ENCODE measurements around the gene NDOR1.
A peak's percentile ranks its signal among the peaks of the same experiment; 100 is the strongest.

NDOR1 gene

DNA sequence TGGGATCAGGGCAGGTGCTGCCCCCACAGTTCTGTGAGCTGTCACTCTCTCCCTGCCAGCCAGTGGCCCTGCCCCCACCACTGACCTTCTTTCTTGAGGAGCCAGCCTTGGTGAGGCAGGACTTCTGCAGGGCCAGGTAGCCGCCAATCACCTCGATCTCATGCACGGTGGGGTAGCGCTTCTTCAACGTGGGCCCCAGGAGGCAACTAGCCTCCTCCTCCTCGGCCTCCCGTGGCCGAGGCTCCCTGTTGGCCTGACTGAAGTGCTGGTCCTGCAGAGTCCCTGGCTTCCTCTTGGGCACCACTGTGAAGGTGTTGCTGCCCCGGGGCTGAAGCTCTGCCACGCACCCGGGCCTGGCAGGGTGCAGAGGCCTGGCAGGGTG lies 6.6 kb upstream of the NDOR1 start:
- DNase-seq (ENCODE audit: low read depth) = no peak

DNA sequence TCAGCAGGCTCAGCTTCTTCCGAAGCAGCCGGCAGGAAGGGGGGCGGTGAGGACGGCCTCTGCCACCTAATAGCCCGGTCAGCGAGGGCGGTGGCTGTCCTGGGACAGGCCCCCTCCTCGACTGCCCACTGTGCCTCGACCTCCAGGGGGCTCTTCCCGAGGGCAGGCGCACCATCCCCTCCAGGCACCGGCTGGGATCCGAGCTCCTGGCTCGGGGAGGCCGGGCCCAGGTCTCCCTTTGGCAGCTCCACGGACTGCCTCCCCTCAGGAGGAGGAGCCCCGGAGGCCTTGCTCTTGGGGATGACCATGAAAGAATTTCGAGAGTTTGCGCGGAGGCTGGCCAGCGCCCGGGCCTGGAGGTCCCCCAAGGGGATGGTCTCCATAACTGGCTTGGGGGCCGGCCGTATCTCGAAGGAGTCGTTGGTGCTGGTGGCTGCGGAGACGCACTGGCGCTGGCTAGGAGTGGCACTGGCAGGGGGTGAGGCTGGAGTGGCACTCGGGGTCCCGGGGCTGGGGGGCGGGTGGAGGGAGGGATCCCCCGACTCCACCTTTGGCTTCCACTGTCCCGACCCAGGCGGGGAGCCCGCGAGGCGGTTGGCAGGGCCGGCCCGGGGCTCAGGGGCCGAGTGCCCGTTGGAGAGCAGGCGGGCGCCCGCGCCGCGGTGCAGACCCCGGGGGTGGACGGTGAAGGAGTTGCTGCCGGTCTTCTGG lies 5.9 kb upstream of the NDOR1 start:
- DNase-seq (ENCODE audit: low read depth) = peak; percentile 40

DNA sequence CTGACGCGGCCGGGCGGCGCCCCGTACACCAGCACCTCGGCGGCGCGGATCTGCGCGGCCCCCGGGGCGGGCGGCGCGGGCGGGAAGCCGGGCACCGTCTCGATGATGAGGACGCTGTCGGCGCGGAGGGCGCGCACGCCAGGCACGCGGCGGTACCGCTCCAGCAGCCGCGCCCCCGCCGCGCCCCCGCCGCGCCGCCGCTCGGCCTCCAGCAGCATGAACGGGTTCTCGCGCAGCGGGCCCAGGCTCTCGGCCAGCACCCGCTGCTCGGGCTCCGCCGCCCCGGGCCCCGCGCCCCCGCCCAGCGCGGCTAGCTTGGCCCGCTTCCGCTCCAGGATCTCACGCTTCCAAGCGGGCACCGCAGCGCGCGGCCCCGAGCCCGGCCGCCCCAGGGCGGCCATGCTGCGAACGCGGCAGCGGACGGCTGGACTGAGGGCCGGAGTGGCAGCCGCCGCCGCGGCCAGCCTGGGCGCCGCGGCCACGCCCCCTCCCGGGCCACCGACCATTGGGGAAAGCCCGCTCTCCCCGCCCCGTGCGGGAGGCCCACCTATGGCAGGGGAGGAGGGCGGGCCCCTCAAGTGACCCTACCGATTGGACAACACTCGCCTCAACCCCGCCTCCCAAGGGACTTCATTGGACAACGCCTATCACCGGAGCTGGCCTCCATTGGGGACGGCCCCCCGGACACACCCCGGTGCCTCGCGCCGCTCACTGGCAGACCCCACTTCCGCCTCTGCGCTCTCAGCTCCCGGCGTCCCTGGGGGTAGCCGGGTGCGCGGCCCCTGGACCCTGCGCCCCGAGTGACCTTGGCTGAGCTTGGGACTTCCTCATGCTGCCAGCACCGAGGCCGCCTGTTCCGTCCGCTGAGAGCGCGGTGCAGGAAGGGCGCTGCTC lies 4.9 kb upstream of the NDOR1 start, which contains the start of gene TPRN:
TSS of gene TPRN (minus strand) at position 431 of the 894 bp plus-strand sequence. CDS start at position 401, 30 bp downstream.
- DNase-seq (ENCODE audit: low read depth) = peak; percentile 100

DNA sequence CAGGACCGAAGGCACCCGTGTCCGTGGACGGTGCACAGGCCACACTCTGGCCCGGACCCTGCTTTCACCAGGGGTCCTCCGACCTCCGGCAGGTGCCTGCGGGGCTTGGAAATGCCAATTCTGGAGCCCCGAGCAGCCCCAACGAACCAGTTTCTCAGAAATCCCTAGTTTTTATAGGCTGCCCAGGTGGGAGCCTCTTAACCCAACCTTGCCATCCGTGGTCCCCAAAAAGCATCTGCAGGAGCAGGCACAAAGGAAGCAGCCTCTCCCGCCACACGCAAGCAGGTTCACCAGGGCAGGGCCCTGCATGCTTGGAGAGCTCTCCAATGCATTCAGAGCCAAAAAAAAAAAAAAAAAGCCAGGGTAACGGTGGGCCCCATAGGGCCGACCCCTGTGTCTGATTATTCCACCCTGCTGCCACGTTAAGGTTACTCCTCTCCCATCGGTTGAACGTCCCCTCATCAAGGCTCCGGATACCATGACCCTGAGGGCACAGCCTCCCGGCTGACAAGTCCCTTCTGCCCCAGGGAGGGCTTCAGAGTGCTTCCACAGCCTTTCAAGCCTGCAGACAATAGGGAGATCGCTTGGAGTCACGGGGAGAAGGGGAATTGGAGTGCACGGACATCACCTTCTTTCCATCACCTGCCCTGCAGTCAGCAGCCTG lies 4.2 kb upstream of the NDOR1 start:
- no peak for DNase-seq (ENCODE audit: low read depth)

DNA sequence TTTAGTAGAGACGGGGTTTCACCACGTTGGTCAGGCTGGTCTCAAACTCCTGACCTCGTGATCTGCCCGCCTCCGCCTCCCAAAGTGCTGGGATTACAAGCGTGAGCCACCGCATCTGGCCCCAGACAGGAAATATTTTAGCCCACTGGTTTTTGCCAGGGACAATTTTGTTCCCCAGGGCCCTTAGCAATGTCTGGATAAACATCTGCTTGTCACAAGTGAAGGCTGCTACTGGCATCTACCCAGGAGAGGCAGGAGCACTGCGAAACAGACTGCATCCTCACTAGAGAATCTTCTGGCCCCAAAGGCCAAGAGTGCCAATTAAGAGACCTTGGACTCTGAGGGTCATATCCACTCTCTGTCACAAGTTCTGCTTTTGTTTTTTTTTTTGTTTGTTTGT lies 2.5 kb upstream of the NDOR1 start:
- no peak for DNase-seq (ENCODE audit: low read depth)

DNA sequence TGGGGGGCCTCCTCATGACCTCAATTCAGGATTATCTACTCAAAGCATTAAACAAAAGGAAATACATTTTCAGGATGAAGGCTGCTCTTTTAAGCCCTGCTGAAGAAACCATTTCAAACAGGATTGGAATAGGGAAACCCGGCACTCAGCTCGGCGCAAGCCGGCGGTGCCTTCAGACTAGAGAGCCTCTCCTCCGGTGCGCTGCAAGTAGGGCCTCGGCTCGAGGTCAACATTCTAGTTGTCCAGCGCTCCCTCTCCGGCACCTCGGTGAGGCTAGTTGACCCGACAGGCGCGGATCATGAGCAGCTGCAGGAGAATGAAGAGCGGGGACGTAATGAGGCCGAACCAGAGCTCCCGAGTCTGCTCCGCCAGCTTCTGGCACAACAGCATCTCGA lies 772 bp upstream of the NDOR1 start:
- no peak for DNase-seq (ENCODE audit: low read depth)

DNA sequence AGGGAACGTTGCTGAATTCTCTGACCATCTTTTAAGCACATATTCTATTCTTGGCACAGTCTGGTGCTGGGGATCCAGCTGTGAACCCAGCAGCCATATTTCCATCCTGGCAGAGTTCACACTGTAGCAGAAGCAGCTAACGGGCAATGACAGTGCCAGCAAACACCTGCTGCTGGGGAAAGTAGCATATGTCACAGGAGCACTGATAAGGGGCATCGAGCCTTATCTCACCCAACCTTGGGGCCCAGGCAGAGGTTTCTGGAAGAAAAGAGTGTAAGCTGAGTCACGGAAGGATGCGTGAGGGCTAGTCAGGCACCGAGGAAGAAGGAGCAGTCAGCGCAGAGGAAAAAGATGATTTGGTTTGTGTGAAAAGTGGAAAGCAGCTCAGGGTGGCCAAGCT lies 1.1 kb downstream of the NDOR1 start:
- no peak for DNase-seq (ENCODE audit: low read depth)

DNA sequence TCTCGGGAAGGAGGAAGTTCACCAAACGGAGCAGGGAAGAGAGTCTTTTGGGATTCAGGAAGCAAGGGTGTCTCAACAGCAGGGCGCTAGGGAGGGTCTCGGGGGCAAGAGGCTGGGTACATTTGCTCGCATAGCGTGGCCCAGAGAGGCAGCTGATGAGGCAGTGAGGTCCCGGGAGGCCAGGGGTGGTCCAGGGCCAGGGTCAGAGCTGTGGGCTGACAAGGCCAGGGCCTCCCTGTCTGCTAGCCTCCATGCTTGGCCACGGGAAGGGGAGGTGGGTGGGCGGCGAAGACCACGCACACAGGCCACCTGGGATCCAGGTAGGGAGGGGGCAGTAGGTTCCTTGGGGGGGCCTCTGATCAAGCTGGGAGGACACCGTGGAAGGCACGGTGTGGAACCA lies 6.0 kb downstream of the NDOR1 start:
- no peak for DNase-seq (ENCODE audit: low read depth)

DNA sequence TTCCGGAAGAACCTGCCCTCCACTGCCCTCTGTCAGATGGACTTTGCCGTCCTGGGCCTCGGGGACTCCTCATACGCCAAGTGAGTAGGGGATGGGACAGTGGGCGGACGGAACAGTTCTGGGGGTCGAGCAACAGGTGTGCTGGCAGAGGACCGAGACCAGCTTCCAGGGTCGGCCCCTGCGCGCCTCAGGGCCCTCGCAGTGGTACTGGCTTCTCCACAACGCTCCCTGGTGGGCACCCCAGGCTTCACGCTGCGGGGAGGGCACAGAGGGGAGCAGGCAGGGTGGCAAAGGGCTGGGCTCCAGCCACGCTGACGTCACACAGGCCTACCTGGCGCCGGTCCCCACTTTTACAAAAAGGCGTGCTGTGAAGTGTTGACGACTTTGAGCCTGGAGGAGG lies 7.0 kb downstream of the NDOR1 start:
- no peak for DNase-seq (ENCODE audit: low read depth)

DNA sequence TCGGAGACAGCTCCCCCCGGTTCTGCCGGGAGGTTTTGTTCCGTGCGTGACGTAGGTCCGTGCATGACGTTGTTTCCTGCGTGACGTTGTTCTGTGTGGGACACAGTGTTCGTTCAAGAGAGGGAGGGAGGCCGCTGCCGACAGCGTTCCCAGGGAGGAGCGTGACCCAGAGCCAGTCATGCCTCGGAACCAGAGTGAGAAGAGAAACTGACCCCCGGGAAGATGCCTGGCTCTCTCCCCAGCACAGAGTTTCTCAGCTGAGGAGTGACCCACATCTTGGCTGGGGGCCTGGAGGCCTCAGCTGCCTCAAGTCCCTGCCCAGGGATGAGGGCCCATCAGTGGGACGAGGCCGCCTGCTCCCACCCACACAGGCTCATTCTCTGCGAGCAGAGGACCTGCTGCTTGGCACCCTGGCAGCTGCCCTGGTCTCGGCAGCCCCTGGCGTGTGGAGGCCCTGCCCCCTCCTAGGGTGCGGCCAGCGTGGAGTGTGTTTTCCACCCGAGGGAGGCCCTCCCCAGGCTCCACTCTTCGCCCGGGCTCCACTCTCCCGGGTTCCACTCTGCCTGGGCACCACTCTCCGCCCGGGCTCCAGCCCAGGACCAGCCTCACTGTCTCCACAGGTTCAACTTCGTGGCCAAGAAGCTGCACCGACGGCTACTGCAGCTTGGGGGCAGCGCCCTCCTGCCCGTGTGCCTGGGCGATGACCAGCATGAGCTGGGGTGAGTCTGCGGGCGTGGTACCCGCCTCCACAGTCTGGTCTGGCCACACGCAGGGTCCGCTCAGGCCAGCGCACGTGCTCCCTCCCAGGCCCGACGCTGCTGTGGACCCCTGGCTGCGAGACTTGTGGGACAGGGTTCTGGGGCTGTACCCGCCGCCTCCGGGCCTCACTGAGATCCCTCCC lies 7.9 kb downstream of the NDOR1 start:
- DNase-seq (ENCODE audit: low read depth) = peak; percentile 28

DNA sequence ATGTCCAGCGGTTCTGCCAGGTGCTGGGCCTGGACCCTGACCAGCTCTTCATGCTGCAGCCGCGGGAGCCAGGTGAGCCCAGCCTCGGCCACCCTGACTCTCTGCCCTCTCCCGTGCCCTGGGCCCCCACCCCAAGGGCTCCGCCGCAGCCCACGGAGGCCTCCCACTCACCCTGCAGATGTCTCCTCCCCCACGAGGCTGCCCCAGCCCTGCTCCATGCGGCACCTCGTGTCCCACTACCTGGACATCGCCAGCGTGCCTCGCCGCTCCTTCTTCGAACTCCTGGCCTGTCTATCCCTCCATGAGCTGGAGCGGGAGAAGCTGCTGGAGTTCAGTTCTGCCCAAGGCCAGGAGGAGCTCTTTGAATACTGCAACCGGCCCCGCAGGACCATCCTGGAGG lies 9.1 kb downstream of the NDOR1 start:
- DNase-seq (ENCODE audit: low read depth) = no peak

DNA sequence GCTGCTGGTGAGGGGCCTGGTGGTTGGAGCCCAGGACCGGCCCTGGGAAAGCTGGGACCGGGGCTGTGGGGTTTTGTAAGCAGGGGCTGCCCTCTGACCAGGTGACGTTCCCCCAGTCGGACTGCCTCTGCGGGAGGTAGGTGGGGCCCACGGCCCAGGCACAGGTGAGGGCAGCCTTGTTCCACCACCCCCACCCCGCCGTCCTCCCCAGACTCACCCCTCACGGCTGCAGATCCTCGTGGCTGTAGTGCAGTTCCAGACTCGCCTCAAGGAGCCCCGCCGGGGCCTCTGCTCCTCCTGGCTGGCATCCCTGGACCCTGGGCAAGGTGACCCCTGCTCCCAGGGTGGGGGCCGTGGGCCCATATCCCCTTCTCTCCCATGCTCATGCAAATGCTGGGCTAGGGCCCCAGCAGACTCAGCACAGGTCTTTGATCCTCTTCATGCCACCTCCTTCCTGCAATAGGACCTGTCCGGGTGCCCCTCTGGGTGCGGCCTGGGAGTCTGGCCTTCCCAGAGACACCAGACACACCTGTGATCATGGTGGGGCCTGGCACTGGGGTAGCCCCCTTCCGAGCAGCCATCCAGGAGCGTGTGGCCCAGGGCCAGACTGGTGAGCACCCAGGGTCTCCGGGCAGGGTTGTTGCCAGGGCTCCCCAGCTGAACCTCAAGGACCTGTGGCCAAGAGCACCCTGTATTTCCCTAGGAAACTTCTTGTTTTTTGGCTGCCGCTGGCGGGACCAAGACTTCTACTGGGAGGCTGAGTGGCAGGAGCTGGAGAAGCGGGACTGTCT lies 9.9 kb downstream of the NDOR1 start:
- DNase-seq (ENCODE audit: low read depth) = no peak

DNA sequence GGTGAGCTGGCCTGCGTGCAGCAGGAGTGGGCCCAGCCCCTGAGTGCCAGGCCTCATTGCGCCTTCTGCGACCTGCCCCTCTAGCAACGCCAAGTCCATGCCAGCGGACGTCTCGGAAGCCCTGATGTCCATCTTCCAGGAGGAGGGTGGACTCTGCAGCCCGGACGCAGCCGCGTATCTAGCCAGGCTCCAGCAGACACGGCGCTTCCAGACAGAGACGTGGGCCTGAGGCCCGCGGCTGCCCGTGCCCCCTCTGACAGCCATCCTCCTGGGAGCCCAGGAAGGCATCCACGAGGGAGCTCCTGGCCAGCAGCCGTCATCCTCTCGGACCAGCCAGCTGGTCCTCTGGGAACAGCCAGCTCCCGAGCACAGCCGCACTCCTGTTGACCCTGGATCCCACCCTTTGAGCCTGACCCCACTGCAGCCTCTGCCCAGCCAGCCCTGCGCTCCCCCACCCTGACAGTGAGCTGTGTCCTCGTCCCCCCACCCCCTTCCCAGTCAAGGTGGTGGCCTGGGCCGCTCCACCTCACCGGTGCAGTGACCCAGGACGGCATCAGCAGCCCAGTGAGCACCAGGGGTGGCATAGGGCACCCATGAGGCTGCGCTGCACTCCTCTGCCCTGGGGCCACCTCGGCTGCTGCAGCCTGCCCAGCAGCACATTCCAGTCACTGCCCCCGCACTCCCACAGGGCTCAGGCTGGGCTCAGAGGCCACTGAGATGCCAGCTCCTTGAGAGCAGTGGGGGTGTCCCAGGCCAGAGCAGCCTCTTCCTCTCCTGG lies 10.9 kb downstream of the NDOR1 start:
- DNase-seq (ENCODE audit: low read depth) = no peak

DNA sequence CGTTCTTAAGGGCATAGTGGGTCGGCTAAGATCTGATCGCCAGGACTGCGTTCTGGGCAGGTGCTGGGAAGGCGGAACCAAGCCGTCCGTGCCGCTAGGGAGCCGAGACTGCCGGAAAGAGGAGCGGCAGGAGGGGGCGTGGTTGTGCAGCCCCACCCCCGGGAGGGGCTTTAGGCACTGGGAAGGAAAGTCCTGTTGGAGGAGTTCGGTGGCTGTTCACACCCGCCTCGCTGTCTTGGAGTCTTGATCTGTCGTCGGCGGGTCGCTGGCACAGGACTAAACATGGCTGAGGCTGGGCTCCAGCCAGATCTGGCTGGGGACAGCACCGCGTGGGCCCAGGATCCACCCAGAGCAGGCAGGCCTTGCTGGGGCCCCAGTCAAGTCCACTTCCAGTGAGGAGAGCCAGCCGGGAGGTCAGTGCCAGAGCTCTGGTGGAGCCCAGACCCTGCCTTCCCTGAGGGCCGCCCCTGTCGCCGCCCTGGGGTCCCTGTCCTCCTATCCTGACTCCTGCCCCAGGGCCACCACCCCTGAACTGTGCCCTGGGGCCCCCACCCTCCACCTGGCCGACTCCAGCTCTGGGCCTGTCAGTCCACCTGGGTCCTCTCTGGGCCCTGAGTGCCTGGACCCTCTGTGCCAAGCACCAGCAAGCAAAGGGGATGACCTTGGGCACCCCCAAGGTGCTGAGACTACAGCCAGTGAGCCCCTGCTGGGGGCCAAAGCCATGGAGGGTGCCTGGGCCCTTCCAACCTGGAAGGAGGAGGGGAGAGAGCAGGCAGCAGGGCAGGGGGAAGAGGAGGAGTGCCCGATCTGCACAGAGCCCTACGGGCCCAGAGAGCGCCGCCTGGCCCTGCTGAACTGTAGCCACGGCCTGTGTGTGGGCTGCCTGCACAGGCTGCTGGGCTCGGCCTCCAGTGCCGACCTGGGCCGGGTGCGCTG lies 12.0 kb downstream of the NDOR1 start:
- DNase-seq (ENCODE audit: low read depth) = no peak

DNA sequence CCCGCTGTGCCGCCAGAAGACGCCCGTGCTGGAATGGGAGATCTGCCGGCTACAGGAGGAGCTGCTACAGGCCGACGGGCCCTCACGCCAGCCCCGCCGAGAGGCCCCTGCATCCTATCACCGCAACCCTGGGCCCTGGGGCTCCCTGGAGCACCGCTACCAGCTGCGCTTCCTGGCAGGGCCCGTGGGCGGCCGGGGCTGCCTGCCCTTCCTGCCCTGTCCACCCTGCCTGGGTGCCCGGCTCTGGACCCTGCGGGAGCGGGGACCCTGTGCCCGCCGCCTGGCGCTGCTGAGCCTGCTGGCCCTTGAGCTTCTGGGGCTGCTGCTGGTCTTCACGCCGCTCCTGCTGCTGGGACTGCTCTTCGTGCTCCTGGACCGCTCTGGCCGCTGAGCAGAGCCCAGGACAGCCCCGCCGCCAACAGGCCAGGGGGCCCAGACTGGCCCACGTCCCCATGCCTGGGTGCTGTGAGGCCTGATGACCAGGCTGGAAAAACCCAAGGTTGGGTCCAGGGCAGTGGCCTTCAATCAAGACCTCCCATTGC lies 12.8 kb downstream of the NDOR1 start:
- no peak for DNase-seq (ENCODE audit: low read depth)

DNA sequence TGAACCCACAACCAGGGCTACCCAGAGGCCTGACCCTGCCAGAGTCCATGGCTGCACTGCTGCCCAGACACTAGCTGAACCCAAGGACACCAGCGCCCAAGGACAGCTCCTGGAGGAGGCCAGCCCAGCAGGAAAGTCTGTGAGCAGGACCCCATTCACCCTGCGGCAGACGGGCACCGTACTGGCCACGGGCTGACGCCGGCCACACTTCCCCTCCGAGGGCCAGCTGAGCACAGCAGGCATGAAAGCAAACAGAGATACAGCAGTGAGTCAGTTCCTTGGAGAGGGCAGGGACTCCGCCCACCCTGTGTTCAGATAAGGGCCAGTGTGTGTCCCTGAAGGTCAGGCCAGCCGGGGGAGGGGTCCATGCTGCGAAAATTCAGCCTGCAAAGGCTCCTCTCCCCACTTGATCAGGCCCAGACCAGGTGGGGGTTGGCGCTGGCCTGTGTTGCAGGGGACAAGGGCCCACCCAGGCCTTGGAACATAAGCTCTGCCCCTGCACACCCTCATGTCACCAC lies 13.3 kb downstream of the NDOR1 start:
- DNase-seq (ENCODE audit: low read depth) = peak; percentile 56

DNA sequence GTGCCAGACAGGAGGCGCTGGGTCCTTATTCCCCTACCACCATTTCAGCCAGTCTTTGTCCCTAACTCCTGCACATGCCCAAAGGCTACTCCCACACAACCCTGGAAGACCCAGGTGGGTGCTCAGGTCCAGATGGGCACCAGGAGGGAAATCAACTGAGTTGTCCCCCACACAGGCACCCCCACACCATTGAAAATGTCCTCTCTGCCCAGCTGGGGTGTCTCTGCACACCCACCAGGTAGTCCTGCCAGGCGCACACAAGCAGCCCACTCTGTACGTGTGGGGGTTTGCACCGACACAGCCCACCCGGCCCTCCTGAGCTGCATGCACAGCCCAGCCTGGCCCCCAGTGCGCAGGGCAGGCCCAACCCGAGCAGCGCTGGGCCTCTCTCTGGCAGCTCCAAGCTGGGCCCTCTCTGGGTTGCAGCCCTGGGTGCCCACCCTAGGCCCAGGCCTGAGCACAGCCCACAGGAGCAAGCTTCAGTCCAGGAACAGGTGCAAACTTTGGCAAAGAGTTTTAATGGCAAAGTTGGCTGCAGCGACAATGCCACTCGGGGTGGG lies 14.3 kb downstream of the NDOR1 start:
- no peak for DNase-seq (ENCODE audit: low read depth)

All from ELR (cell line).